Measurements from ENCODE around the gene ACOT8.

DNA sequence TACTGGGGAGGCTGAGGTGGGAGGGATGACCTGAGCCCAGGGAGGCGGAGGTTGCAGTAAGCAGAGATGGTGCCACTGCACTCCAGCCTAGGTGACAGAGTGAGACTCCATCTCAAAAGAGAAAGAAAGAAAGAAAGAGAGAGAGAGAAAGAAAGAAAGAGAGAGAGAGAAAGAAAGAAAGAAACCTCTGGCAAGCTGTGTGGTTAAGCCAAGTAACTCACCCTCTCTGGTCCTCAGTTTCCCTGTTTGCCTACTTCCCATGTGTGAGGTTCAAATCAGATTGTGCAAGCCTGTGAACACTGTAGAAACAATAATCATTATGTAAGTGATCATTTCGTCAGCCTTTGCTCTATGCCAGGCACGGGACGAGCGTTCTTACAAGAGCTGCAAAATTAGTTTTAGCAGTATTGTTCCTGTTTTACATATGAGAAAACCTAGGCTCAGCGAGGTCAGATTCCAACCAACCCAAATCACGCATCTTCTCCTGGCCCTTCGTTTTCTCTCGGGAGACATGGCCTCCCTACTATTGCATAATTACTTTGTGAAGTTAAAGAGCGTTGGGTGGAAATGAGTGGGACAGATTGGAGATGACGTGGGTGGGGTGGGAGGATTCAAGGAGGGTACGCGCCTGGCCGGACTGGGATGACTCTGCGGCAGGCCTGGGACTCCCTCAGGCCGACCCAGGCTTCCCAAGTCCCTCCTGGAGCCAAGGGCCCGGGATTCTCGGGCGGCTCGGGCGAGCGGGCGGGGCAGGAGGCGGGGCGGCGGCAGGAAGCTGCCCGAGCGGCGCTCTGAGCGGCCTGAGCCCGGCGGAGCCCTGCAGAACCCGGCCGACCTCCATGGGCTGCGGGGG lies 23.9 kb downstream of the ACOT8 start, which contains the start of gene SNX21:
- TF ChIP-seq, protein P1, sequence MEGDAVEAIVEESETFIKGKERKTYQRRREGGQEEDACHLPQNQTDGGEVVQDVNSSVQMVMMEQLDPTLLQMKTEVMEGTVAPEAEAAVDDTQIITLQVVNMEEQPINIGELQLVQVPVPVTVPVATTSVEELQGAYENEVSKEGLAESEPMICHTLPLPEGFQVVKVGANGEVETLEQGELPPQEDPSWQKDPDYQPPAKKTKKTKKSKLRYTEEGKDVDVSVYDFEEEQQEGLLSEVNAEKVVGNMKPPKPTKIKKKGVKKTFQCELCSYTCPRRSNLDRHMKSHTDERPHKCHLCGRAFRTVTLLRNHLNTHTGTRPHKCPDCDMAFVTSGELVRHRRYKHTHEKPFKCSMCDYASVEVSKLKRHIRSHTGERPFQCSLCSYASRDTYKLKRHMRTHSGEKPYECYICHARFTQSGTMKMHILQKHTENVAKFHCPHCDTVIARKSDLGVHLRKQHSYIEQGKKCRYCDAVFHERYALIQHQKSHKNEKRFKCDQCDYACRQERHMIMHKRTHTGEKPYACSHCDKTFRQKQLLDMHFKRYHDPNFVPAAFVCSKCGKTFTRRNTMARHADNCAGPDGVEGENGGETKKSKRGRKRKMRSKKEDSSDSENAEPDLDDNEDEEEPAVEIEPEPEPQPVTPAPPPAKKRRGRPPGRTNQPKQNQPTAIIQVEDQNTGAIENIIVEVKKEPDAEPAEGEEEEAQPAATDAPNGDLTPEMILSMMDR (IDR thresholded peaks at IDR 0.05; ENCODE audit: insufficient read depth, low read length): no peak
- TF ChIP-seq SPI1 (IDR thresholded peaks at IDR 0.05; ENCODE audit: borderline replicate concordance, low read depth) (no peak), POLR2AphosphoS5 (IDR thresholded peaks at IDR 0.05; ENCODE audit: low read depth) (no peak)

Measured in HL-60 (cell line).